Measurements from ENCODE around the gene KPNB1.

Gene KPNB1

GRCh38 chr17:47690121-47690520, 40.4 kb downstream of the KPNB1 start:
- no peak for TF ChIP-seq CTCF (IDR thresholded peaks at IDR 0.05; ENCODE audit: low read depth, low read length, missing control alignments)
- no peak for DNase-seq (ENCODE audit: low read depth)

DNA sequence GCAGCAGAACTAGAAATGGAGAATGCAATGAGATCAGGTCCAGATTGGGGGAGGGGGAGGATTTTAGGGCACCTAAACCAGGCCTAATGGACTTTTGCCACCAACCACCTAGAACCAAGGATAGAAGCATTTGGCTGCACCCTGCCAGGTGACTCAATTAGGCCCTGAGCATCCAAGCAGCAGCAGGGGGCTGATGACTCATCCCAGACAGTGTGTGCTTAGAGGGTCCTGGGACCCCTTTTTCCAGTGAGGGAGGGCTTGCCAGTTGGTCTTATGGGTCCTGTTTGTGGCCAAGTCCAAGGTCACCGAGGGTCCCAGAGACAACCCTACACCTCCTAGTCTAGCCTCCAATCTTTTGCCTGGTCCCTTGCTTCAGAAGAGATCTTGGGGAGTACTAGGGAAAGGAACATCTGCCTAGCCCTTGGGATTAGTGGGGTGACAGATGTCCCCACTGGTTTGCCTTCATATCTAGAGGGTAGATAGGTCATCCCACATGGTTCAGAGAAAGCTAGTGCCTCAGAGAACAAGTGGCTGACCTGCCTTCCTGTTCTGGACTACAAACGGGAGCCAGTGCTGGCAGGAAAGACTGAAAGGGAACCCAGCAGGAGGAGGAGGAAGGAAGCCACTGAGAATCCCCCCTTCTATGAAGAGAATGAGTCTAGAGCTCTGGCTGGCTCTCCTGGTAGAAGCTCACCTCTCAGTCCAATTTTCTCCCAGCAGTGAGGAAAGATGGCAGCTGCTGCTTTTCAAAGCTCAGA, 42.6 kb downstream of the KPNB1 start:
- DNase-seq (ENCODE audit: low read depth): no peak
- no peak overlapping the region for H3K4me3 ChIP-seq (ENCODE audit: low read depth, low read length)
- TF ChIP-seq CTCF (IDR thresholded peaks at IDR 0.05; ENCODE audit: low read depth, low read length, missing control alignments): no peak

More at GRCh38 chr17:47690121-47690520, 40.4 kb downstream of the KPNB1 start:
- H3K4me3 ChIP-seq (ENCODE audit: low read depth, low read length): no peak overlapping the region

DNA sequence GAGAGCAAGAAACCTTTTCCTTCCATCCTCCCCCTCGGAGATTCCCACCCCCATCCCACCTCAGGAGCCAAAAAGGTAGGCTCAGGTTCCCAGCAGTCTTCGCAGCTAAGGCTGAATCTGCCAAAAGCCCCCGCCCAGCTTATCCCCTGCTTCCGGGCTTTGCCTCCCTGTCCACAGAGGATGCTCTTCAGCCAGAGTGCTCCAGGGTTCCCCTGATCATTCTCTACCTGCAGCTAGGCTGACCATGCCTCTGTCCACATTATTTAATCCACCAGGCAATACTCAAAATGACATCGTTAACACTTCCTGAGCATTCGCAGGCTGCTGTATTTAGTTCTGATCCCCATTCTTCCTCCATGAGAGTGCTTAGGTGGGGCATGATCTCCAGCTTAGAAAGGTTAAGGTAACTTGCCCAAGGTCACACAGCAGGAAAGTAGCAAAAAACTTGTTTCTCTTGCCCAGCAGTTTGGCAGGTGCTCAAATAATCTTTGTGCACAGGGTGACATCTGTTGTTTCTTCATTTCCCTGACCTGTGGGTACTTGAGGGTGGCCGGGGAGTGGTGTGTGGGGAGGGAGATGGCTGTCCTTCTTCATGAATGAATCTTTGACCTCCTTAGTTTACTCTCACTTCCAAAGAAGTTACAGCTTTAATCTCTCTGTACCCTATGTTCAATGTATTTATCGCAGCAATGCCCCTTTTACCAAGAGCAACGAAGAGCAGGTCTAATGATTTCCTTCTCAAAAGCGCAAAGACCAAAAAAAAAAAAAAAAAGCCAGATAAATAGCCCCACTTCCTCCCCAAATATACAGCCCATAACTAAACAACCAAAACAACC, 43.4 kb downstream of the KPNB1 start:
- peak overlapping the region; percentile 26; the same call in 1 of the 2 replicates for H3K4me3 ChIP-seq (ENCODE audit: low read depth, low read length)
- DNase-seq (ENCODE audit: low read depth): no peak
- no peak for TF ChIP-seq CTCF (IDR thresholded peaks at IDR 0.05; ENCODE audit: low read depth, low read length, missing control alignments)

- DNase-seq (ENCODE audit: low read depth): no peak
- no peak for TF ChIP-seq CTCF (IDR thresholded peaks at IDR 0.05; ENCODE audit: low read depth, low read length, missing control alignments)
- peak within 1 kb of the TSS; percentile 26 for H3K4me3 ChIP-seq (ENCODE audit: low read depth, low read length)
Observed at GRCh38 chr17:47693731-47694580, 44.2 kb downstream of the KPNB1 start, which contains the start of gene TBKBP1. Gene TBKBP1 (plus strand): TSS chr17:47694161. CDS start chr17:47696113, 1,952 bp downstream.

- TF ChIP-seq CTCF (IDR thresholded peaks at IDR 0.05; ENCODE audit: low read depth, low read length, missing control alignments): no peak
- DNase-seq (ENCODE audit: low read depth): no peak
- H3K4me3 ChIP-seq (ENCODE audit: low read depth, low read length): peak overlapping the region; percentile 26
Observed at GRCh38 chr17:47694581-47695428, 45.1 kb downstream of the KPNB1 start.

Data from GM12864 (cell line).